ENCODE results near the gene C1QTNF6. TPM values are rescaled to one million over a fixed set of nuclear protein-coding genes. Genes with fewer than 3 reads are reported as not detected.
A peak's percentile ranks its signal among the peaks of the same experiment; 100 is the strongest.

Gene C1QTNF6
- total and polyA plus RNA-seq, 10 of the 15 experiments (the other 5 are each of a cell fraction or from before 2014, with no cell fraction given): 0.16 to 4.1 (median 1.3) TPM

- intact Hi-C loops (cut with micrococcal nuclease; ENCODE audit: unreplicated experiment): loop anchor here (1.0 to 5.0 kb wide), 5 partner anchors 12 to 300 kb away; partner anchors contain the start of genes NCF4 and RAC2
- Histone ChIP-seq H3K79me2 (ENCODE audit: control insufficient read depth, insufficient read depth, low read length) (no peaks in the 10 kb centered on the region), H3K4me3 (peak overlapping the region; percentile 43; the same call in 1 of the 2 replicates), H4K20me1 (ENCODE audit: control insufficient read depth, insufficient read depth) (no peaks in the 10 kb centered on the region), H2AFZ (ENCODE audit: control insufficient read depth, low read depth, low read length) (peak overlapping the region; percentile 13; the same call in 1 of the 2 replicates), H3K27ac (ENCODE audit: control insufficient read depth, insufficient read depth) (peak overlapping the region; percentile 99), H3K9ac (ENCODE audit: control insufficient read depth, insufficient read depth, low read length) (peak overlapping the region; percentile 73), H3K27me3 (replicated peaks in 1 of 2; ENCODE audit: control insufficient read depth in 2 of 2, insufficient read depth in 2 of 2, low read length in 1 of 2) (no peaks in the 10 kb centered on the region), H3K4me1 (ENCODE audit: control insufficient read depth, insufficient read depth, low read length) (peaks cover 65% of the 10 kb centered on the region), H3K36me3 (ENCODE audit: control insufficient read depth in 2 of 2, insufficient read depth in 2 of 2, low read length in 1 of 2) (no peaks in the 10 kb centered on the region), H3K4me2 (ENCODE audit: control insufficient read depth, insufficient read depth) (peak overlapping the region; percentile 98), H3K9me3 (replicated peaks; ENCODE audit: control insufficient read depth, insufficient read depth, low read length) (peaks cover 5% of the 10 kb centered on the region; the same call in 1 of the 3 replicates)
- in situ Hi-C loops (cut with MboI): no loop called here
- ATAC-seq: peak; percentile 76
- DNase-seq (ENCODE audit: low read depth, low spot score): peak; percentile 98
- 0% methylated on average over 11 of the region's 11 CpGs for WGBS (ENCODE audit: insufficient coverage, insufficient replicate concordance, low lambda C conversion rate, missing lambda C conversion rate)
- ChIA-PET RAD21 (ENCODE audit: unreplicated experiment) (interaction anchor here (1.0 to 8.1 kb wide), 19 partner anchors 8 to 740 kb away, joined by 3 to 158 read pairs (median 6); partner anchors contain the start of genes IL2RB, NCF4 and RAC2), POLR2A (interaction anchor here (0.6 to 8.3 kb wide), 19 partner anchors 8 to 147 kb away, joined by 3 to 128 read pairs (median 4); partner anchors contain the start of genes IL2RB and RAC2), CTCF (interaction anchor here (0.9 to 5.1 kb wide), 29 partner anchors 13 to 302 kb away, joined by 3 to 116 read pairs (median 5); partner anchors contain the start of genes IL2RB, NCF4 and RAC2), SMC1A (ENCODE audit: uncharacterized antibody, unreplicated experiment) (interaction anchor here (1.0 to 9.6 kb wide), 16 partner anchors 12 to 98 kb away, joined by 3 to 203 read pairs (median 10); partner anchors contain the start of genes IL2RB and RAC2)
- peak; percentile 94 for FAIRE-seq
- BruUV-seq (replicated peaks): no TSS peak
- TF ChIP-seq BMI1 (IDR thresholded peaks at IDR 0.05; ENCODE audit: borderline replicate concordance): peak; percentile 90
- TF ChIP-seq SPI1 (IDR thresholded peaks at IDR 0.05; ENCODE audit: borderline replicate concordance, insufficient read depth, low read depth, low read length): peak; percentile 10; the same call in 1 of the 2 replicates
- no peak for TF ChIP-seq GABPA (IDR thresholded peaks at IDR 0.05; ENCODE audit: low read depth)
- TF ChIP-seq RCOR1 (conservative IDR thresholded peaks at IDR 0.05; ENCODE audit: low read depth, low read length): no peak
- TF ChIP-seq RUNX3 (IDR thresholded peaks at IDR 0.05; ENCODE audit: low read length): no peak
- TF ChIP-seq WRNIP1 (IDR thresholded peaks at IDR 0.05; ENCODE audit: borderline replicate concordance, low read depth, low read length): no peak; the same call in 1 of the 2 replicates
- 0 out of 4 replicates have a peak, but pooled peaks of 1 of the 2 experiments have one; percentile 43 for TF ChIP-seq SRF (IDR thresholded peaks at IDR 0.05; ENCODE audit: low read depth in 2 of 2, low read length in 2 of 2)
- TF ChIP-seq, protein P1, sequence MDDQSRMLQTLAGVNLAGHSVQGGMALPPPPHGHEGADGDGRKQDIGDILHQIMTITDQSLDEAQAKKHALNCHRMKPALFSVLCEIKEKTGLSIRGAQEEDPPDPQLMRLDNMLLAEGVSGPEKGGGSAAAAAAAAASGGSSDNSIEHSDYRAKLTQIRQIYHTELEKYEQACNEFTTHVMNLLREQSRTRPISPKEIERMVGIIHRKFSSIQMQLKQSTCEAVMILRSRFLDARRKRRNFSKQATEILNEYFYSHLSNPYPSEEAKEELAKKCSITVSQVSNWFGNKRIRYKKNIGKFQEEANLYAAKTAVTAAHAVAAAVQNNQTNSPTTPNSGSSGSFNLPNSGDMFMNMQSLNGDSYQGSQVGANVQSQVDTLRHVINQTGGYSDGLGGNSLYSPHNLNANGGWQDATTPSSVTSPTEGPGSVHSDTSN (IDR thresholded peaks at IDR 0.05; ENCODE audit: insufficient replicate concordance, low read depth, low read length): peak; percentile 4
- no peak; the same call in 1 of the 2 replicates for TF ChIP-seq MXI1 (IDR thresholded peaks at IDR 0.05; ENCODE audit: low read depth, low read length)
- TF ChIP-seq TCF3 (IDR thresholded peaks at IDR 0.05; ENCODE audit: borderline replicate concordance, insufficient read depth, low read depth, low read length): peak; percentile 11; the same call in 1 of the 2 replicates
- TF ChIP-seq CBX5 (IDR thresholded peaks at IDR 0.05; ENCODE audit: low read depth): no peak
- no peak for TF ChIP-seq SUPT20H (IDR thresholded peaks at IDR 0.05; ENCODE audit: borderline replicate concordance, control insufficient read depth, low read depth, low read length)
- TF ChIP-seq KLF5 (IDR thresholded peaks at IDR 0.05; ENCODE audit: partially characterized antibody): no peak
- peak; percentile 99 for TF ChIP-seq DPF2 (IDR thresholded peaks at IDR 0.05)
- TF ChIP-seq CREB1 (IDR thresholded peaks at IDR 0.05; ENCODE audit: low read depth): no peak
- TF ChIP-seq, protein P2, sequence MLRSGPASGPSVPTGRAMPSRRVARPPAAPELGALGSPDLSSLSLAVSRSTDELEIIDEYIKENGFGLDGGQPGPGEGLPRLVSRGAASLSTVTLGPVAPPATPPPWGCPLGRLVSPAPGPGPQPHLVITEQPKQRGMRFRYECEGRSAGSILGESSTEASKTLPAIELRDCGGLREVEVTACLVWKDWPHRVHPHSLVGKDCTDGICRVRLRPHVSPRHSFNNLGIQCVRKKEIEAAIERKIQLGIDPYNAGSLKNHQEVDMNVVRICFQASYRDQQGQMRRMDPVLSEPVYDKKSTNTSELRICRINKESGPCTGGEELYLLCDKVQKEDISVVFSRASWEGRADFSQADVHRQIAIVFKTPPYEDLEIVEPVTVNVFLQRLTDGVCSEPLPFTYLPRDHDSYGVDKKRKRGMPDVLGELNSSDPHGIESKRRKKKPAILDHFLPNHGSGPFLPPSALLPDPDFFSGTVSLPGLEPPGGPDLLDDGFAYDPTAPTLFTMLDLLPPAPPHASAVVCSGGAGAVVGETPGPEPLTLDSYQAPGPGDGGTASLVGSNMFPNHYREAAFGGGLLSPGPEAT (IDR thresholded peaks at IDR 0.05; ENCODE audit: low read depth): peak; percentile 90
- TF ChIP-seq EP300 (IDR thresholded peaks at IDR 0.05; ENCODE audit: borderline replicate concordance in 1 of 2, control insufficient read depth in 1 of 2, low read depth in 2 of 2, low read length in 2 of 2): peak; percentile 78 to 89
- TF ChIP-seq KDM1A (IDR thresholded peaks at IDR 0.05; ENCODE audit: borderline replicate concordance): no peak
Observed at GRCh38 chr22:37162221-37163095, 25.6 kb downstream of the C1QTNF6 start.

All from GM12878 (cell line).